ENCODE measurements around the gene PODXL2. TPM values are rescaled to one million over a fixed set of nuclear protein-coding genes. Genes with fewer than 3 reads are reported as not detected.

Gene PODXL2
- total RNA-seq, 1 experiment from 2014 or later = 15.3 TPM

DNA sequence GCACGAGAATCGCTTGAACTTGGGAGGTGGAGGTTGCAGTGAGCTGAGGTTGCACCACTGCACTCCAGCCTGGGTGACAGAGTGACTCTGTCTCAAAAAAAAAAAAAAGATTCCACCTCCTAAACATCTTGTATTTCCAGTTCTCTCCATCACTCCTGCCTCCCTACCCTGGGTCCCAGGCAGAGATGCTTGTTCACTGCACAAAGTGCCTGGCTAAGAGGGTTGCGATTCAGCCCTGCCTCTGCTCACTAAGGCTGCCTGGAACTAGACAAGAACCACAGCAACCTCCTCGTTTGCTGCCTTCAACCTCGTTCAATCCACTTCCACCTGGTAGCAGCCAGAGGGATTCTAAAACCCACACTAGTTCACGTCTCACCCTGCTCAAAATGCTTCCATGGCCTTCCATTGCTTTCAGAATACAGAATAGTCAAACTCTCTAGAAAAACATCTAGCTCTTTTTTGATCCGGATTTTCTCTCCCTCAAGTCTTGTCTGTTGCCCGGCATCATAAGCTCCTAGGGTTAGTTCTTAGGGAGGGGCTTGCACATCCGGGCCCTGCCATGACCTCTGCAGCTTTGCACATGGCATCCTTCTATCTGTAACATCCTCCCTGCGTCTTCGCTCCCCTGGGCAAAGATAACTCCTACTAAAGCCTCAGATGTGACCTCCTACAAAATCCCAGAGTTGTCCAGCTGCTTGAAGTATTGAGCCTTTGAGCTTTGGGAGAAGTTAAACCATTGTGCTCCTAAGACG is 31.8 kb upstream of the PODXL2 start:
- no peak for ATAC-seq
- DNase-seq (ENCODE audit: low read depth, low spot score) = no peak
- ChIA-PET POLR2A (no interaction called here), CTCF (interaction anchor here (1.5 kb wide), 1 partner anchor 22 kb away, joined by 5 read pairs; no protein-coding TSS in a partner anchor)
- Histone ChIP-seq H3K36me3 (ENCODE audit: control insufficient read depth, insufficient read depth, low read length) (peaks cover 2% of the 10 kb centered on the region; the same call in 1 of the 2 replicates), H3K9me3 (ENCODE audit: control insufficient read depth, insufficient read depth, low read depth, low read length) (no peaks in the 10 kb centered on the region), H3K27me3 (ENCODE audit: control insufficient read depth, insufficient read depth, low read length) (no peaks in the 10 kb centered on the region), H3K4me3 (ENCODE audit: low read depth in 2 of 2, low read length in 2 of 2) (peak overlapping the region; percentile 68 to 89), H3K27ac (ENCODE audit: low read length) (peak overlapping the region; percentile 76), H3K4me1 (ENCODE audit: control insufficient read depth, insufficient read depth, low read length) (peaks cover 20% of the 10 kb centered on the region)
- in situ Hi-C loops (cut with HindIII; ENCODE audit: low pct_unique_long_range_greater_than_20kb, low sequenced_read_pairs) = no loop called here
- TF ChIP-seq SIN3A (IDR thresholded peaks at IDR 0.05; ENCODE audit: borderline replicate concordance, insufficient read depth, low read depth, low read length) (no peak), POLR2AphosphoS5 (IDR thresholded peaks at IDR 0.05; ENCODE audit: low read depth, low read length) (no peak), TCF7L2 (IDR thresholded peaks at IDR 0.05; ENCODE audit: low read depth, low read length) (no peak), CTCF (IDR thresholded peaks at IDR 0.05) (no peak)
- TF ChIP-seq, protein P1, sequence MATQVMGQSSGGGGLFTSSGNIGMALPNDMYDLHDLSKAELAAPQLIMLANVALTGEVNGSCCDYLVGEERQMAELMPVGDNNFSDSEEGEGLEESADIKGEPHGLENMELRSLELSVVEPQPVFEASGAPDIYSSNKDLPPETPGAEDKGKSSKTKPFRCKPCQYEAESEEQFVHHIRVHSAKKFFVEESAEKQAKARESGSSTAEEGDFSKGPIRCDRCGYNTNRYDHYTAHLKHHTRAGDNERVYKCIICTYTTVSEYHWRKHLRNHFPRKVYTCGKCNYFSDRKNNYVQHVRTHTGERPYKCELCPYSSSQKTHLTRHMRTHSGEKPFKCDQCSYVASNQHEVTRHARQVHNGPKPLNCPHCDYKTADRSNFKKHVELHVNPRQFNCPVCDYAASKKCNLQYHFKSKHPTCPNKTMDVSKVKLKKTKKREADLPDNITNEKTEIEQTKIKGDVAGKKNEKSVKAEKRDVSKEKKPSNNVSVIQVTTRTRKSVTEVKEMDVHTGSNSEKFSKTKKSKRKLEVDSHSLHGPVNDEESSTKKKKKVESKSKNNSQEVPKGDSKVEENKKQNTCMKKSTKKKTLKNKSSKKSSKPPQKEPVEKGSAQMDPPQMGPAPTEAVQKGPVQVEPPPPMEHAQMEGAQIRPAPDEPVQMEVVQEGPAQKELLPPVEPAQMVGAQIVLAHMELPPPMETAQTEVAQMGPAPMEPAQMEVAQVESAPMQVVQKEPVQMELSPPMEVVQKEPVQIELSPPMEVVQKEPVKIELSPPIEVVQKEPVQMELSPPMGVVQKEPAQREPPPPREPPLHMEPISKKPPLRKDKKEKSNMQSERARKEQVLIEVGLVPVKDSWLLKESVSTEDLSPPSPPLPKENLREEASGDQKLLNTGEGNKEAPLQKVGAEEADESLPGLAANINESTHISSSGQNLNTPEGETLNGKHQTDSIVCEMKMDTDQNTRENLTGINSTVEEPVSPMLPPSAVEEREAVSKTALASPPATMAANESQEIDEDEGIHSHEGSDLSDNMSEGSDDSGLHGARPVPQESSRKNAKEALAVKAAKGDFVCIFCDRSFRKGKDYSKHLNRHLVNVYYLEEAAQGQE (IDR thresholded peaks at IDR 0.05; ENCODE audit: insufficient read depth in 1 of 2, low read depth in 2 of 2, low read length in 1 of 2) = no peak
- intact Hi-C loops (cut with micrococcal nuclease; ENCODE audit: unreplicated experiment) = no loop called here
- TSS peak; percentile 94 for BruUV-seq (replicated peaks)

- ChIA-PET CTCF (no interaction called here), POLR2A (no interaction called here)
- no peak for DNase-seq (ENCODE audit: low read depth, low spot score)
- in situ Hi-C loops (cut with HindIII; ENCODE audit: low pct_unique_long_range_greater_than_20kb, low sequenced_read_pairs) = no loop called here
- Histone ChIP-seq H3K27me3 (ENCODE audit: control insufficient read depth, insufficient read depth, low read length) (no peaks in the 10 kb centered on the region), H3K4me3 (ENCODE audit: low read depth in 2 of 2, low read length in 2 of 2) (peak overlapping the region; percentile 68 to 89), H3K27ac (ENCODE audit: low read length) (peak overlapping the region; percentile 76), H3K9me3 (ENCODE audit: control insufficient read depth, insufficient read depth, low read depth, low read length) (no peaks in the 10 kb centered on the region), H3K36me3 (ENCODE audit: control insufficient read depth, insufficient read depth, low read length) (peaks cover 2% of the 10 kb centered on the region; the same call in 1 of the 2 replicates), H3K4me1 (ENCODE audit: control insufficient read depth, insufficient read depth, low read length) (peaks cover 20% of the 10 kb centered on the region)
- BruUV-seq (replicated peaks) = no TSS peak
- no peak for ATAC-seq
- intact Hi-C loops (cut with micrococcal nuclease; ENCODE audit: unreplicated experiment) = no loop called here
- TF ChIP-seq SIN3A (IDR thresholded peaks at IDR 0.05; ENCODE audit: borderline replicate concordance, insufficient read depth, low read depth, low read length) = no peak
- no peak for TF ChIP-seq CTCF (IDR thresholded peaks at IDR 0.05)
- no peak for TF ChIP-seq POLR2AphosphoS5 (IDR thresholded peaks at IDR 0.05; ENCODE audit: low read depth, low read length)
- TF ChIP-seq TCF7L2 (IDR thresholded peaks at IDR 0.05; ENCODE audit: low read depth, low read length) = no peak
- TF ChIP-seq, protein P1 (IDR thresholded peaks at IDR 0.05; ENCODE audit: insufficient read depth in 1 of 2, low read depth in 2 of 2, low read length in 1 of 2) = no peak
These were observed 30.0 kb upstream of the PODXL2 start for GRCh38 chr3:127598841-127599570.

Measured in Panc1 (cell line).